HepG2 (cell line): ENCODE data around the gene ST6GALNAC3. TPM values are rescaled to one million over a fixed set of nuclear protein-coding genes. Genes with fewer than 3 reads are reported as not detected.

ENCODE experiments used
- ATAC-seq: fragments of 200-7000 bp; cut with Tn5 transposase; 3 replicates; pipeline ENCODE4 v1.9.1; 2020; ENCODE audit warnings: mild to moderate bottlenecking, moderate library complexity
- BruUV-seq: library from RNA; stranded (reverse); fragments of 400-500 nt; replicated peaks from 2 replicates; lab custom pipeline; 2021; lab: Mats Ljungman, UMichigan
- CTCF ChIA-PET: fragments of 300-600 bp; formaldehyde crosslinking; extraction: SDS; loops from one replicate; lab custom pipeline; 2021; ENCODE audit warnings: low total read pairs, inconsistent platforms, low intra/inter-chr PET ratio; lab: Yijun Ruan, JAX
- POLR2A ChIA-PET: fragments of 350-600 bp; sonication (Branson Sonifier 250); formaldehyde crosslinking; loops from one replicate; lab custom pipeline; 2020; ENCODE audit warnings: antibody characterized with exemption, inconsistent platforms; lab: Yijun Ruan, JAX
- DNase-seq: peaks from one replicate; pipeline ENCODE4 v3.0.0-alpha.2; 2015; ENCODE audit warnings: low spot score
- FAIRE-seq: peaks from 3 replicates; lab custom pipeline; 2011; peaks lifted over from hg19 to GRCh38; lab: Jason Lieb, UNC
- H2AFZ ChIP-seq: one replicate; pipeline ENCODE4 v1.6.1; 2011; ENCODE audit warnings: low read length, inconsistent platforms
- H3K27ac ChIP-seq: fragments of 300-600 bp; 3 replicates; pipeline ENCODE4 v1.8.0; 2011; ENCODE audit warnings: mixed run types, mild to moderate bottlenecking, mixed read lengths, low read length, inconsistent platforms; ENCODE audit not compliant: insufficient read depth; ENCODE audit errors: extremely low read length
- H3K27me3 ChIP-seq, 2 experiments: fragments of 200-600 bp in 1 of 2; 2 replicates in 1 of 2; 3 replicates in 1 of 2; pipeline versions ENCODE4 v1.6.0 to v1.8.0; 2011; ENCODE audit warnings: low read length in 2 of 2, mild to moderate bottlenecking in 2 of 2, moderate library complexity in 2 of 2, inconsistent platforms in 1 of 2; ENCODE audit not compliant: insufficient read depth in 2 of 2, control insufficient read depth in 1 of 2
- H3K36me3 ChIP-seq, 2 experiments: fragments of 200-600 bp in 1 of 2; replicated peaks in 1 of 2; 2 replicates in 1 of 2; 3 replicates in 1 of 2; pipeline versions ENCODE4 v1.5.1 to v1.8.0; 2011; ENCODE audit warnings: low read length in 2 of 2, inconsistent platforms in 1 of 2; ENCODE audit not compliant: insufficient read depth in 2 of 2, control insufficient read depth in 1 of 2
- H3K4me1 ChIP-seq: 2 replicates; pipeline ENCODE4 v1.5.1; 2012; ENCODE audit warnings: low read length, inconsistent platforms; ENCODE audit not compliant: insufficient read depth
- H3K4me2 ChIP-seq: 2 replicates; pipeline ENCODE4 v1.6.0; 2011; ENCODE audit warnings: low read depth, low read length, inconsistent platforms
- H3K4me3 ChIP-seq, 3 experiments: fragments of 200-600 bp in 1 of 3; sonication (generic), shearing (Covaris generic) in 1 of 3; replicated peaks in 1 of 3; 2 replicates each; pipeline ENCODE4 v1.5.1; 2011 to 2016; ENCODE audit warnings: low read length in 3 of 3, inconsistent platforms in 2 of 3, low read depth in 2 of 3, mild to moderate bottlenecking in 2 of 3, control low read depth in 1 of 3, mixed read lengths in 1 of 3; ENCODE audit not compliant: insufficient read depth in 1 of 3
- H3K79me2 ChIP-seq: one replicate; pipeline ENCODE4 v1.6.1; 2011; ENCODE audit warnings: low read length, inconsistent platforms; ENCODE audit not compliant: insufficient read depth
- H3K9ac ChIP-seq: 2 replicates; pipeline ENCODE4 v1.6.0; 2011; ENCODE audit warnings: mild to moderate bottlenecking, low read depth, low read length, inconsistent platforms; ENCODE audit not compliant: insufficient read depth
- H3K9me3 ChIP-seq: 2 replicates; pipeline ENCODE4 v1.5.1; 2012; ENCODE audit warnings: mild to moderate bottlenecking, low read length
- H4K20me1 ChIP-seq: 2 replicates; pipeline ENCODE4 v1.6.0; 2011; ENCODE audit warnings: inconsistent platforms, mild to moderate bottlenecking, low read length, moderate library complexity; ENCODE audit not compliant: insufficient read depth
- MBD4 ChIP-seq: IDR thresholded peaks from 2 replicates; pipeline ENCODE4 v1.6.1; 2012; ENCODE audit warnings: low read length, inconsistent platforms, borderline replicate concordance
- NFYC ChIP-seq: IDR thresholded peaks from 2 replicates; pipeline ENCODE4 v1.6.1; 2016; ENCODE audit warnings: missing genetic modification reagents, missing compliant biosample characterization
- NR2F1 ChIP-seq, 2 experiments: fragments of 450-650 bp in 1 of 2; formaldehyde crosslinking in 1 of 2; IDR thresholded peaks; 2 replicates each; pipeline versions ENCODE4 v1.5.0 to v1.6.1; 2016 to 2020; ENCODE audit warnings: mild to moderate bottlenecking in 1 of 2, missing compliant biosample characterization in 1 of 2, missing genetic modification reagents in 1 of 2, moderate library complexity in 1 of 2
- NR2F2 ChIP-seq: IDR thresholded peaks from 2 replicates; pipeline ENCODE4 v1.6.1; 2012; ENCODE audit warnings: low read depth, inconsistent platforms, borderline replicate concordance
- PPARG ChIP-seq: conservative IDR thresholded peaks from 2 replicates; pipeline ENCODE4 v1.6.1; 2016; ENCODE audit warnings: missing biosample characterization, missing genetic modification reagents
- U2AF2 ChIP-seq: fragments of 200-400 bp; formaldehyde crosslinking; IDR thresholded peaks from 2 replicates; pipeline ENCODE4 v1.6.1; 2017; ENCODE audit warnings: low read depth, mild to moderate bottlenecking, low read length
- ZBED4 ChIP-seq: sonication (generic); formaldehyde crosslinking; IDR thresholded peaks from 2 replicates; pipeline ENCODE4 v1.4.0; 2020; ENCODE audit warnings: missing genetic modification reagents, borderline replicate concordance
- ZIK1 ChIP-seq: sonication (generic); formaldehyde crosslinking; IDR thresholded peaks from 2 replicates; pipeline ENCODE4 v1.5.0; 2020; ENCODE audit warnings: mild to moderate bottlenecking, low read depth, missing genetic modification reagents, borderline replicate concordance
- ZNF18 ChIP-seq: sonication (generic); formaldehyde crosslinking; IDR thresholded peaks from 2 replicates; pipeline ENCODE4 v1.8.0; 2022; ENCODE audit warnings: mild to moderate bottlenecking, missing genetic modification reagents; ENCODE audit not compliant: insufficient replicate concordance
- ZNF441 ChIP-seq: sonication (generic); formaldehyde crosslinking; IDR thresholded peaks from 2 replicates; pipeline ENCODE4 v1.7.0; 2021; ENCODE audit warnings: missing genetic modification reagents, borderline replicate concordance
- ZNF510 ChIP-seq: sonication (generic); formaldehyde crosslinking; IDR thresholded peaks from 2 replicates; pipeline ENCODE4 v1.4.0; 2020; ENCODE audit warnings: low read depth, mild to moderate bottlenecking, missing genetic modification reagents
- WGBS: methylation state at CpG from one replicate; pipeline ENCODE4 v1.1.6; 2017; ENCODE audit warnings: low lambda C conversion rate; 5-methylcytosine and 5-hydroxymethylcytosine counted together
- in situ Hi-C: cut with HindIII; loops from 2 replicates; pipeline ENCODE4 v1.10.0; 2017; ENCODE audit warnings: low pct_unique_long_range_greater_than_20kb; ENCODE audit not compliant: extremely low pct_ligation_motif_present
- intact Hi-C: fragments of 100-400 bp; cut with micrococcal nuclease; formaldehyde crosslinking; loops from one replicate; pipeline ENCODE4 v1.10.0; 2022; ENCODE audit not compliant: unreplicated experiment
- polyA plus RNA-seq, 8 experiments: library from polyadenylated mRNA; depleted of rRNA in 3 of 8; stranded (reverse) in 7 of 8; unstranded in 1 of 8; fragments of >200 nt; fragmentation: Illumina TruSeq in 4 of 8; extraction: Trizol in 4 of 8; gene quantifications; 2 replicates each; pipeline versions ENCODE4 v1.2.1 to v1.2.3, GENCODE V29; 2011 to 2016; ENCODE audit warnings: low read depth in 4 of 8, missing spikeins in 1 of 8, mixed read lengths in 1 of 8; ENCODE audit not compliant: insufficient read depth in 1 of 8
- total RNA-seq, 5 experiments: library from RNA; depleted of rRNA; stranded (reverse); fragments of >200 nt; fragmentation: Illumina TruSeq; extraction: Trizol; gene quantifications; 2 replicates each; pipeline ENCODE4 v1.2.3, GENCODE V29; 2016; ENCODE audit warnings: low read depth in 1 of 5
- TF ChIP-seq, protein P1 (sequence below): sonication (generic); formaldehyde crosslinking; IDR thresholded peaks from 2 replicates; pipeline ENCODE4 v1.5.0; 2020; ENCODE audit warnings: mild to moderate bottlenecking, missing genetic modification reagents, borderline replicate concordance
- TF ChIP-seq, protein P2 (sequence below): sonication (generic); formaldehyde crosslinking; IDR thresholded peaks from 2 replicates; pipeline ENCODE4 v1.4.0; 2020; ENCODE audit warnings: mild to moderate bottlenecking, missing genetic modification reagents

ST6GALNAC3 gene
- total and polyA plus RNA-seq, 2 of the 13 experiments (the other 11 are each of a cell fraction or from before 2014, with no cell fraction given), result not detected

- Histone ChIP-seq H3K4me1 (no peaks in the 10 kb centered on the region), H3K79me2 (no peaks in the 10 kb centered on the region), H3K27me3 (no peaks in the 10 kb centered on the region; a peak in 1 of 5 replicates), H3K4me2 (no peak overlapping the region), H4K20me1 (no peaks in the 10 kb centered on the region), H3K4me3 (no peak overlapping the region), H3K9ac (no peak overlapping the region), H2AFZ (no peak overlapping the region), H3K36me3 (no peaks in the 10 kb centered on the region), H3K27ac (no peak overlapping the region), H3K9me3 (no peaks in the 10 kb centered on the region)
- in situ Hi-C loops, result no loop called here
- CTCF ChIA-PET, result no interaction called here
- FAIRE-seq (no peak), DNase-seq (no peak), ATAC-seq (no peak)
- WGBS, result 0% methylated on average over 3 of the region's 3 CpGs
- intact Hi-C loops, result no loop called here
- POLR2A ChIA-PET, result no interaction called here
- no TSS peak for BruUV-seq
- TF ChIP-seq ZNF441, result no peak
- TF ChIP-seq ZNF18 (CRISPR knock-in tag), result no peak
- TF ChIP-seq ZNF510 (CRISPR knock-in tag), result no peak
- TF ChIP-seq, protein P1, sequence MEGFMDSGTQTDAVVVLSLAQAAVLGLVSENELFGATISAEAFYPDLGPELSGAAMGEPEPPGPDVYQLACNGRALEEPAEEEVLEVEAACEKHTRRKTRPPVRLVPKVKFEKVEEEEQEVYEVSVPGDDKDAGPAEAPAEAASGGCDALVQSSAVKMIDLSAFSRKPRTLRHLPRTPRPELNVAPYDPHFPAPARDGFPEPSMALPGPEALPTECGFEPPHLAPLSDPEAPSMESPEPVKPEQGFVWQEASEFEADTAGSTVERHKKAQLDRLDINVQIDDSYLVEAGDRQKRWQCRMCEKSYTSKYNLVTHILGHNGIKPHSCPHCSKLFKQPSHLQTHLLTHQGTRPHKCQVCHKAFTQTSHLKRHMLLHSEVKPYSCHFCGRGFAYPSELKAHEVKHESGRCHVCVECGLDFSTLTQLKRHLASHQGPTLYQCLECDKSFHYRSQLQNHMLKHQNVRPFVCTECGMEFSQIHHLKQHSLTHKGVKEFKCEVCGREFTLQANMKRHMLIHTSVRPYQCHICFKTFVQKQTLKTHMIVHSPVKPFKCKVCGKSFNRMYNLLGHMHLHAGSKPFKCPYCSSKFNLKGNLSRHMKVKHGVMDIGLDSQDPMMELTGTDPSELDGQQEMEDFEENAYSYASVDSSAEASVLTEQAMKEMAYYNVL (CRISPR knock-in tag), result no peak
- TF ChIP-seq NR2F2, result no peak
- no peak for TF ChIP-seq ZBED4 (CRISPR knock-in tag)
- TF ChIP-seq U2AF2, result no peak
- TF ChIP-seq, protein P2, sequence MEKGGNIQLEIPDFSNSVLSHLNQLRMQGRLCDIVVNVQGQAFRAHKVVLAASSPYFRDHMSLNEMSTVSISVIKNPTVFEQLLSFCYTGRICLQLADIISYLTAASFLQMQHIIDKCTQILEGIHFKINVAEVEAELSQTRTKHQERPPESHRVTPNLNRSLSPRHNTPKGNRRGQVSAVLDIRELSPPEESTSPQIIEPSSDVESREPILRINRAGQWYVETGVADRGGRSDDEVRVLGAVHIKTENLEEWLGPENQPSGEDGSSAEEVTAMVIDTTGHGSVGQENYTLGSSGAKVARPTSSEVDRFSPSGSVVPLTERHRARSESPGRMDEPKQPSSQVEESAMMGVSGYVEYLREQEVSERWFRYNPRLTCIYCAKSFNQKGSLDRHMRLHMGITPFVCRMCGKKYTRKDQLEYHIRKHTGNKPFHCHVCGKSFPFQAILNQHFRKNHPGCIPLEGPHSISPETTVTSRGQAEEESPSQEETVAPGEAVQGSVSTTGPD (CRISPR knock-in tag), result no peak
- no peak for TF ChIP-seq NFYC (CRISPR knock-in tag)
- TF ChIP-seq MBD4, result no peak
- TF ChIP-seq NR2F1 (CRISPR knock-in tag; IDR thresholded peaks at IDR 0.05), result no peak
- no peak for TF ChIP-seq ZIK1 (CRISPR knock-in tag)
- no peak for TF ChIP-seq PPARG
Observed at GRCh38 chr1:76136894-76137293, 62.3 kb downstream of the ST6GALNAC3 start.
